Fibroblast of skin of back (primary cell): ENCODE results near the gene AIFM1. TPM values are rescaled to one million over a fixed set of nuclear protein-coding genes. Genes with fewer than 3 reads are reported as not detected.
A peak's percentile ranks its signal among the peaks of the same experiment; 100 is the strongest.

Source experiments
- DNase-seq: peaks from one replicate; pipeline ENCODE4 v3.0.0-alpha.2; 2013
- polyA plus RNA-seq, 2 experiments: library from polyadenylated mRNA; unstranded; fragments of 120-200 nt; gene quantifications; one replicate each; pipeline ENCODE4 v1.2.1, GENCODE V29; 2013; ENCODE audit not compliant: insufficient read length in 2 of 2

The AIFM1 gene
- 30.0 TPM for polyA plus RNA-seq (2013, experiment 1 of 2; ENCODE audit: insufficient read length)
- 27.2 TPM for polyA plus RNA-seq (2013, experiment 2 of 2; ENCODE audit: insufficient read length)

- DNase-seq: peak; percentile 93
Observed at GRCh38 chrX:130165703-130166502, at the start of gene AIFM1. Gene AIFM1 (minus strand): TSS chrX:130165841. CDS start chrX:130165656, 185 bp downstream.

GRCh38 chrX:130213376-130213775, 47.7 kb upstream of the AIFM1 start:
- DNase-seq: no peak

DNA sequence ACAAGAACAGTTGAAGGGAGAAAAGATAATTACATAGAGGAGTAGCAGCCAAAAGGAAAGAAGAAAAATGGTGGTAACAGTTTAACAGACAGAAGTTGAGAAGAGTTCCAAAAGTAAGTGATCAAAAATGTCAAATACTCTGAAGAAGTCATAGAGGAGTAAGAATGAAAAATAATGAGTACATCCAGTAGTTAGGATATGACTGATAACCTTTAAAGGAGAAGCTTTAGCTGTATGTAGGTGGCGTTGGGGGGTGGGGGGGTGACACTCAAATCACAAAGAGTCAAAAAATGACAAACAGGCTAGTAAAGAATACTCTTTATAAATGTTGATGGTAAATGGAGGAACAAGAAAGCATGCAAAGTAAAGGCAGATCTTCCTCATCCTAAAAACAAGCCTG, 46.7 kb upstream of the AIFM1 start:
- no peak for DNase-seq

DNA sequence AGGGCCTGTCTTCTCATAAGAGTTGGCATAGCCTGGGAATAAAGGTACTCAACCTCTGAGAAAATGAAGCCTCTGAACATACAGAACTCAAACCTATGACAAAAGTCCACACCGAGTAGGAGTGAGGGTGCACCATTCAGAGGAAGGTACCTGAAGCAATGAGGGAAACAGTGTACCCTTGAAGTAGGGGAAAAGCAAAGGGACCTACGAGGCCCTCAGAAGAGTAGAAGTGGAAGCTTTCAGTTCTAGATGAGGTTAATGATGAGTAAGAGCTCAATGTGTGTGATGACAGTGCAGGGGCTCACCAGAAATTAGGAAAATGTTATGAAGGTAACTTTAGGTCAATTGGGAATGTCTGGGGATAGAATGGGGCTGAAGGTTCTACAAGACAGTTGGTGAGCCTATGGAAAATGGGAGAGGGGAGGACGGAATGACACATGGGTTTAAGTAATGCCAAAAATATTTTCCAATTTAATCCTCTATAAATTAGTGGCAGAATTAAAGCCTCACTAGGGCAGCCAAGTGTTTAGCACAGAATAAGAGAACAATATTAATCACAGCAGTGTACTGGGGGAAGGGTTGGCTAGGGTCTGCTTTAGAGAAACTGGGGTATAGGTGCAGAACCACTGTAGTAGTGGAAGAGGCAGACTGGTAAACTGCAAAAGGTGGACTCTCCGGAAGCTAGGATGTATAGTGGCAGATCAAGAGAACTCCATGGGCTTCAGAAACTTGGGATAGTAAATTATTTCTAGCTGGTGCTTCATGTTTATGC, 46.0 kb upstream of the AIFM1 start:
- no peak for DNase-seq

DNA sequence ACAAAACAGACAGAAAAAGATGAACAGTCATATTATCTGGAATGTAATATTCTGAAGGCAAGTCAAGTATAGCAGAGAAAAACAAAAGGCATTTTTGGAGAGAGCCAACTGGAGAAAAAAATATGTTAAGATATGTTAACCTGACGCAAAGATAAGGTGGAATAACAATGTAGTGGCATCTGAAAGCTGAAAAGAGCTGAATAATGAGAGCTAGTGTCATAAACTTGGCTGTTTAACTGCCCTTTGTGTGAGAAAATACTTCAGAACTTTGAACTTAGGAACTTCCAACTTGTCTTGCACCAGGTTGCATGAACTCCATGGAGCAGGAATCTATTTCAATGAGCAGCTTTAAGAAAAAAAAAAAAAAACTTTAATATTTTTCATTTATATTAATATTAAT, 39.0 kb upstream of the AIFM1 start:
- DNase-seq: peak; percentile 1

DNA sequence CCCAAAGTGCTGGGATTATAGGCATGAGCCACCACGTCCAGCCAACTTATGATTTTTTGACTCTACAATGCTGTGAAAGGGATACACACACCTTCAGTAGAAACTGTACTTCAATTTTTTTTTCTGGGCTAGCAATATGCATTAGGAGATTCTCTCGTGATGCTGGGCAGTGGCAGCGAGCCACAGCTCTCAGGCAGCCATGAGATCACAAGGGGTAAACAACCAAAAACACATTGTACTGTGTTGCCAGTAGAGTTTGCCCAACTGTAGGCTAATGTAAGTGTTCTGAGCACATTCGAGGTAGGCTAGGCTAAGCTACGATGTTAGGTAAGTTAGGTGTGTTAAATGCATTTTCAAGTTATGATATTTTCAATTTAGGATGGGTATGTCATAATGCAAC, 31.8 kb upstream of the AIFM1 start:
- no peak for DNase-seq

GRCh38 chrX:130196466-130196865, 30.8 kb upstream of the AIFM1 start:
- peak; percentile 10 for DNase-seq

DNA sequence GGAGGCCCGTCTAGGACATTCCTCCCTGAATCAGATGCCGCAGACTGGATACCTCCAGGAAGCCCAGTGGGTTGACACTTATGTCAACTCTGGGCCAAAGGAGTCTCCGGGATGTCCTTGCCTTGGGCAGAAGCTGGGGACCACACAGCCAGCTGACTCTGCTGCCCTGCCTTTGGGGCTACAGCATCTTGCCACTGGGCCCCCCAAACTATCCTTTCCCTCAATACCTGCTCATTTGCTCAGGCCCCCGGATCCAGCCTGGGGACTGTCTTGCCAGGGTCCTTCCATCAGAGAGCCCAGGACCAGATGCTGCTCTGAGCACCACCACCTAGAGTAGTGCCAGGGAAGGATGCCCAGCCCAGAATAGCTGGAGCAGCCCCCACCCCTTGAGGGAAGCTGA, 25.2 kb upstream of the AIFM1 start:
- DNase-seq: no peak

DNA sequence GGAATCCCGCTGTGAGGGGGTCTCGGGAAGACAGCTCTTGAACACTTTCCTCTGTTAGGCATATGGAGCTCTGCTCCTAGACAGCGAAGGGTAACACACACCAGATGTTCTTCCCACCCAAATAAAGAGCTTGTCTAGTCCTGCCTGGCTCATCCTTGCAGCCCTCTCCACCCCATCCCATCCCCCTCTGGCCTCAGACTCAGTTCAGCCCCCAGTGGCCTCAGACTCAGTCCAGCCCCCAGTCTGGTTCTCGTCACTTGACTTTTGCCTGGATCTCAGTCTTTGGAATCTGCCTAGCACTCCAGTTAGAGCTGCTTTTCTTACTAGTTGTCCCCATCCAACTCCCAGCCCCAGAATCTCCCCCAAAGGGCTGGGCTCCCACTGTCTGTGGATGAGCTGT, 21.0 kb upstream of the AIFM1 start:
- no peak for DNase-seq

DNA sequence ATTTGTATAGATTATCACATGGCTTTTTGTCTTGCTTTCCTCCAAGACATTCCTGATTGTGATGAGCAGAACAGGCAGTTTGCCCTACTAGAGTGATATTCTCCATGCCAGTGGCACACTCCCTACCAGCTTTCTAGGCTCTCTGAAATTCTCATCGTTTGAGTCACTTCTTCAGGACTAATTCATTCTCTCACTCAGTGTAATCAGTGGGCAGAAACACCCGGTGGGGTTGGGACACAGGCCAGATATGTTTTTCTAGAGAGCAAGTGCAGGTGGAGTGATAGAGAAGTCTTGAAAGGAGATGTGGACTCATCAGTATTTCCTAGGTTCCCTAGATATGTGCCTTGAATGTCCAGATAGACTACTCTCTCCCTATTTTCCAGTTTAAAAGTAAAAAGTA, 19.2 kb upstream of the AIFM1 start:
- no peak for DNase-seq

- no peak for DNase-seq
Observed at GRCh38 chrX:130184168-130184567, 18.5 kb upstream of the AIFM1 start.

GRCh38 chrX:130179579-130180215, 14.1 kb upstream of the AIFM1 start:
- DNase-seq: peak; percentile 38

- DNase-seq: no peak
Observed at GRCh38 chrX:130179170-130179569, 13.5 kb upstream of the AIFM1 start.

DNA sequence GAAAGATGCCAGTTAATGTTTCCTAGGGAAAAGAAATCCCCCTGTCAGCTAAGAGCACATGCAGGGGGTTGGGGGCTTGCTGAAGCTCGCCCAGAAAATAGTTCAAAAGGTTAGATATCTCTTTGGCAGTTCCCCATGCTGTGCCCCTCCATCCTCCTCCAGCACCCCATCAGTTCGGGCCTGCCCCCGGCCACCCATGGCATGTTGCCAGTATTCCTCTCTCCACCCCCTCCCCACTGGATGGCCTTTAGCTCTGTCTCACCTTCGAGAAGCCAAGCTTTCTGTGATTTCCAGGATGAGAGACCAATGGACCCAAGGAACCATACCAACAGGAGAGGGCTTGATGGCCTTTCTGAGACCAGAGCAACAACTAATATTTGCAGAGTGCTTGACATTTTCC, 11.3 kb upstream of the AIFM1 start:
- no peak for DNase-seq

DNA sequence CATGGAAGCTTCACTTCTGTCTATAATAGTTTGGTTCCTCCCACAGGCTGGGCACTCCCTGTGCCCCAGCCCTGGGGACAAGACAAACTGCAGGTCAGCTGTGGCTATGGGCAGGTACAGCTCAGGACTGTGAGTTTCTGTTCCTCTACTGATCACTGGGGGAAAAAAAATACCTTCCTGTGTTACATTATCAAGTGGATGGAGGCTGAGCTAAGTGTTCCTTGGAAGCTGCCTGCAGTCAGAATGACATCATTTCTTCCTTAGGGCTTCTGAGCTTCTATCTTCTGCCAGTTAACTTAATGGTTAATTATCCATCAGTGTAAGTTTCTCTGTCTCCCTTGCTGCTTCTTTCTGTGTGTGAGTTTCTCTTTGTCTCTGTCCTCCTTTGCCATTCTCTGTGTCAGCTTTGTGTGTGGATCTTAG, 10.7 kb upstream of the AIFM1 start:
- no peak for DNase-seq

GRCh38 chrX:130174937-130175336, 9.3 kb upstream of the AIFM1 start:
- DNase-seq: no peak

- peak; percentile 78 for DNase-seq
Observed at GRCh38 chrX:130174045-130174704, 8.5 kb upstream of the AIFM1 start.

- DNase-seq: peak; percentile 72
Observed at GRCh38 chrX:130173190-130173895, 7.7 kb upstream of the AIFM1 start.

GRCh38 chrX:130172127-130172845, 6.6 kb upstream of the AIFM1 start:
- no peak for DNase-seq

GRCh38 chrX:130171446-130172126, 5.9 kb upstream of the AIFM1 start, which contains the start of gene RAB33A:
Gene RAB33A (plus strand): TSS chrX:130171962. CDS start chrX:130172063, 101 bp downstream.
- DNase-seq: peak; percentile 17
